Mammary epithelial cell (primary cell): ENCODE measurements around the gene SLC9B1.

Experiments
- CTCF ChIP-seq, 2 donors: IDR thresholded peaks in 1 of 2; conservative IDR thresholded peaks in 1 of 2; 2 replicates each; pipeline ENCODE4 v1.5.1; 2011 to 2012; ENCODE audit warnings: inconsistent platforms in 2 of 2, low read length in 2 of 2, mild to moderate bottlenecking in 2 of 2, control low read depth in 1 of 2, low read depth in 1 of 2; ENCODE audit not compliant: insufficient read depth in 1 of 2; ENCODE audit errors: extremely low read depth in 1 of 2
- EZH2 ChIP-seq: IDR thresholded peaks from 2 replicates; pipeline ENCODE4 v1.6.1; 2012; ENCODE audit warnings: low read length, inconsistent platforms, borderline replicate concordance

GRCh38 chr4:102881343-102881742 is 138.2 kb downstream of the SLC9B1 start:
- TF ChIP-seq CTCF (conservative IDR thresholded peaks at IDR 0.05 in 1 of 2, IDR thresholded peaks at IDR 0.05 in 1 of 2; ENCODE audit: extremely low read depth in 1 of 2, insufficient read depth in 1 of 2, low read depth in 1 of 2, low read length in 2 of 2) (no peak), EZH2 (no peak)
